Measurements from ENCODE around the gene MPZ. TPM values are rescaled to one million over a fixed set of nuclear protein-coding genes. Genes with fewer than 3 reads are reported as not detected.
"Not testable (repeated sequence)": the region's sequence is repeated elsewhere in the genome, so short reads cannot be mapped to it uniquely, and the experiment has no call there.

MPZ gene
- total RNA-seq, 4 donors from 2014 or later, result 0.67 to 1.9 (median 0.93) TPM

GRCh38 chr1:161324020-161324419 is 14.3 kb upstream of the MPZ start:
- WGBS, 2 donors, result 94 to 96% methylated on average over 4 of the region's 4 CpGs
- TF ChIP-seq POLR2A (IDR thresholded peaks at IDR 0.05) (no peak), CTCF (IDR thresholded peaks at IDR 0.05) (no peak)
- Histone ChIP-seq H3K9me3 (no peaks in the 10 kb centered on the region), H3K27me3 (no peaks in the 10 kb centered on the region), H3K4me1 (peaks cover 0 to 5% of the 10 kb centered on the region in 2 donors), H3K27ac (no peak overlapping the region), H3K36me3 (peaks cover 16 to 21% of the 10 kb centered on the region in 2 donors), H3K4me3 (replicated peaks in 1 of 3) (no peak overlapping the region)
- intact Hi-C loops (cut with DNase I), result no loop called here
- no peak for DNase-seq

DNA sequence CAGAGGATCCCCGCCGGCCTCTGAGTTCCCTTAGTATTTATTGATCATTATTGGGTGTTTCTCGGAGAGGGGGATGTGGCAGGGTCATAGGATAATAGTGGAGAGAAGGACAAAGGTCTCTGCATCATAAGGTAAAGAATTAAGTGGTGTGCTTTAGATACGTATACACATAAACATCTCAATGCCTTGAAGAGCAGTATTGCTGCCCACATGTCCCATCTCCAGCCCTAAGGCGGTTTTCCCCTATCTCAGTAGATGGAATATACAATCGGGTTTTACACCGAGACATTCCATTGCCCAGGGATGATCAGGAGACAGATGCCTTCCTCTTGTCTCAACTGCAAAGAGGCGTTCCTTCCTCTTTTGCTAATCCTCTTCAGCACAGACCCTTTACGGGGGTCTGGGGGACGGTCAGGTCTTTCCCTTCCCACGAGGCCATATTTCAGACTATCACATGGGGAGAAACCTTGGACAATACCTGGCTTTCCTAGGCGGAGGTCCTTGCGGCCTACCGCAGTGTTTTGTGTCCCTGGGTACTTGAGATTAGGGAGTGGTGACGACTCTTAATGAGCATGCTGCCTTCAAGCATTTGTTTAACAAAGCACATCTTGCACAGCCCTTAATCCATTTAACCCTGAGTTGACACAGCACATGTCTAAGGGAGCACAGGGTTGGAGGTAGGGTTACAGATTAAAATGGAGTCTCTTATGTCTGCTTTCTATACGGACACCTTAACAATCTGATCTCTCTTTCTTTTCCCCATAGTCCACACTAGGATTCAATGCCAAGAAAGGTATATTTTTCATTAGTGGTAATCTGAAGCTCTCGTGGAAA is 6.3 kb upstream of the MPZ start:
- not testable (repeated sequence) for H3K27ac ChIP-seq; H3K9me3 ChIP-seq; H3K27me3 ChIP-seq; DNase-seq; H3K36me3 ChIP-seq; H3K4me3 ChIP-seq (replicated peaks in 1 of 3)
- intact Hi-C loops (cut with DNase I), result loop anchor here (10.0 kb wide), 1 partner anchor 69 kb away; no protein-coding TSS in a partner anchor
- 69 to 75% methylated on average over 17 of the region's 17 CpGs for WGBS, 2 donors
- peaks cover 7 to 20% of the 10 kb centered on the region in 2 donors for H3K4me1 ChIP-seq

GRCh38 chr1:161314201-161314981 is 4.6 kb upstream of the MPZ start, which contains the start of gene SDHC:
Gene SDHC (plus strand): TSS chr1:161314381. CDS start chr1:161314406, 25 bp downstream.
- Histone ChIP-seq H3K9me3 (no peaks in the 10 kb centered on the region), H3K27ac (peak within 1 kb of the TSS; percentile 83 to 94 (median 92)), H3K4me3 (replicated peaks in 1 of 3) (peak within 1 kb of the TSS; percentile 71 to 98 (median 90)), H3K4me1 (peaks cover 7 to 17% of the 10 kb centered on the region in 2 donors), H3K36me3 (no peaks in the 10 kb centered on the region), H3K27me3 (no peaks in the 10 kb centered on the region)
- TF ChIP-seq CTCF (IDR thresholded peaks at IDR 0.05) (peak in 1 of 6 experiments; percentile 10), POLR2A (IDR thresholded peaks at IDR 0.05) (peak in 1 of 2 donors; percentile 89)
- intact Hi-C loops (cut with DNase I), result loop anchor here (10.0 kb wide), 1 partner anchor 70 kb away; no protein-coding TSS in a partner anchor
- 0 to 1% methylated on average over 23 to 33 of the region's 45 CpGs for WGBS, 2 donors
- DNase-seq, result peak; percentile 90 to 92

GRCh38 chr1:161313554-161314200 is 3.9 kb upstream of the MPZ start:
- H3K27ac ChIP-seq, result peak overlapping the region; percentile 83 to 94 (median 92)
- H3K4me3 ChIP-seq (replicated peaks in 1 of 3), result peak overlapping the region; percentile 71 to 98 (median 90)
- peak in 1 of 2 donors; percentile 9 for DNase-seq
- no peaks in the 10 kb centered on the region for H3K9me3 ChIP-seq
- TF ChIP-seq CTCF (IDR thresholded peaks at IDR 0.05) (no peak), POLR2A (IDR thresholded peaks at IDR 0.05) (no peak)
- no peaks in the 10 kb centered on the region for H3K27me3 ChIP-seq
- intact Hi-C loops (cut with DNase I), result loop anchor here (10.0 kb wide), 1 partner anchor 71 kb away; no protein-coding TSS in a partner anchor
- no peaks in the 10 kb centered on the region for H3K36me3 ChIP-seq
- WGBS, 2 donors, result 43% methylated on average over 28 of the region's 28 CpGs
- peaks cover 7 to 15% of the 10 kb centered on the region in 2 donors for H3K4me1 ChIP-seq

DNA sequence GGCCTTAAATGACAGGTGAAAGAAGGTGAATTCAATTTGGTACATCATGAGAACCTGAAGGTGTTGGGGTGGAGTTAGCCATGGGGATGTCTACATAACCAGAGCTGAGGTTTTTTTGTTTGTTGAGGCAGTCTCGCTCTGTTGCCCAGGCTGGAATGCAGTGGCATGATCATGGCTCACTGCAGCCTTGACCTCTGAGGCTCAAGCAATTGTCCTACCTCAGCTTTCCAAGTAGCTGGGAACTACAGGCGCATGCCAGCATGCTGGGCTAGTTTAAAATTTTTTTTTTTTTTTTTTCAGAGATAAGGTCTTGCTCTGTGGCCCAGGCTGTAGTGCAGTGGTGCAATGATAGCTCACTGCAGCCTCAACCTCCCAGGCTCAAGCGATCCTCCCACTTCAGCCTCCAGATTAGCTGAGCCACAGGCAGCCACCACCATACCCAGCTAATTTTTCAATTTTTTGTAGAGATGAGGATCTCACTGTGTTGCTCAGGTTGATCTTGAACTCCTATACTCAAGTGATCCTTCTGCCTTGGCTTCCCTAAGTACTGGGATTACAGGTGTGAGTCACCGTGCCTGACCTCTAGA is 1.9 kb upstream of the MPZ start:
- Histone ChIP-seq H3K9me3 (no peaks in the 10 kb centered on the region), H3K36me3 (no peaks in the 10 kb centered on the region), H3K27ac (peak overlapping the region in 2 of 3 donors; percentile 23 to 44), H3K4me1 (peaks cover 7 to 15% of the 10 kb centered on the region in 2 donors), H3K27me3 (no peaks in the 10 kb centered on the region), H3K4me3 (replicated peaks in 1 of 3) (no peak overlapping the region)
- no peak for TF ChIP-seq CTCF (IDR thresholded peaks at IDR 0.05)
- no peak for TF ChIP-seq POLR2A (IDR thresholded peaks at IDR 0.05)
- WGBS, 2 donors, result 73% methylated on average over 4 of the region's 4 CpGs
- intact Hi-C loops (cut with DNase I), result loop anchor here (10.0 kb wide), 1 partner anchor 73 kb away; no protein-coding TSS in a partner anchor
- peak; percentile 67 to 76 for DNase-seq

All from thyroid gland (tissue), 4 donors.